ENCODE measurements around the gene DHODH. TPM values are rescaled to one million over a fixed set of nuclear protein-coding genes. Genes with fewer than 3 reads are reported as not detected.
"Not testable (repeated sequence)": the region's sequence is repeated elsewhere in the genome, so short reads cannot be mapped to it uniquely, and the experiment has no call there.

The DHODH gene
- polyA plus RNA-seq, 1 donor from 2014 or later, result 3.8 TPM

- Histone ChIP-seq H3K36me3 (ENCODE audit: insufficient read depth, low read length) (no peaks in the 10 kb centered on the region), H3K79me2 (replicated peaks; ENCODE audit: insufficient read depth, low read length) (no peaks in the 10 kb centered on the region), H4K20me1 (ENCODE audit: insufficient read depth) (no peaks in the 10 kb centered on the region), H3K9ac (ENCODE audit: low read length) (no peak overlapping the region), H3K4me3 (ENCODE audit: low read length) (no peak overlapping the region), H3F3A (ENCODE audit: insufficient read depth, low read length, poor library complexity, severe bottlenecking) (no peaks in the 10 kb centered on the region), H3K9me3 (ENCODE audit: low read length) (no peaks in the 10 kb centered on the region), H3K4me2 (ENCODE audit: low read length) (no peak overlapping the region), H3K27me3 (ENCODE audit: insufficient read depth, low read depth, low read length) (no peaks in the 10 kb centered on the region), H3K9me2 (ENCODE audit: insufficient read depth, low read length) (no peaks in the 10 kb centered on the region), H3K27ac (ENCODE audit: low read length) (no peak overlapping the region), H2AFZ (ENCODE audit: low read depth, low read length) (no peak overlapping the region)
- TF ChIP-seq POLR2AphosphoS5 (IDR thresholded peaks at IDR 0.05), result no peak
- TF ChIP-seq, protein P1, sequence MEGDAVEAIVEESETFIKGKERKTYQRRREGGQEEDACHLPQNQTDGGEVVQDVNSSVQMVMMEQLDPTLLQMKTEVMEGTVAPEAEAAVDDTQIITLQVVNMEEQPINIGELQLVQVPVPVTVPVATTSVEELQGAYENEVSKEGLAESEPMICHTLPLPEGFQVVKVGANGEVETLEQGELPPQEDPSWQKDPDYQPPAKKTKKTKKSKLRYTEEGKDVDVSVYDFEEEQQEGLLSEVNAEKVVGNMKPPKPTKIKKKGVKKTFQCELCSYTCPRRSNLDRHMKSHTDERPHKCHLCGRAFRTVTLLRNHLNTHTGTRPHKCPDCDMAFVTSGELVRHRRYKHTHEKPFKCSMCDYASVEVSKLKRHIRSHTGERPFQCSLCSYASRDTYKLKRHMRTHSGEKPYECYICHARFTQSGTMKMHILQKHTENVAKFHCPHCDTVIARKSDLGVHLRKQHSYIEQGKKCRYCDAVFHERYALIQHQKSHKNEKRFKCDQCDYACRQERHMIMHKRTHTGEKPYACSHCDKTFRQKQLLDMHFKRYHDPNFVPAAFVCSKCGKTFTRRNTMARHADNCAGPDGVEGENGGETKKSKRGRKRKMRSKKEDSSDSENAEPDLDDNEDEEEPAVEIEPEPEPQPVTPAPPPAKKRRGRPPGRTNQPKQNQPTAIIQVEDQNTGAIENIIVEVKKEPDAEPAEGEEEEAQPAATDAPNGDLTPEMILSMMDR (IDR thresholded peaks at IDR 0.05; ENCODE audit: poor library complexity, severe bottlenecking), result no peak
- TF ChIP-seq REST (IDR thresholded peaks at IDR 0.05; ENCODE audit: borderline replicate concordance), result no peak
- TF ChIP-seq EZH2 (IDR thresholded peaks at IDR 0.05; ENCODE audit: borderline replicate concordance, insufficient read depth, low read length, poor library complexity, severe bottlenecking), result no peak
- no peak for TF ChIP-seq RAD21 (conservative IDR thresholded peaks at IDR 0.05)
- TF ChIP-seq TAF1 (IDR thresholded peaks at IDR 0.05; ENCODE audit: low read depth), result no peak
- TF ChIP-seq EP300 (conservative IDR thresholded peaks at IDR 0.05; ENCODE audit: poor library complexity, severe bottlenecking), result no peak
- no peak for TF ChIP-seq SMC3 (conservative IDR thresholded peaks at IDR 0.05; ENCODE audit: poor library complexity)
- no peak for TF ChIP-seq MXI1 (conservative IDR thresholded peaks at IDR 0.05; ENCODE audit: poor library complexity, severe bottlenecking)
These were observed 22.4 kb upstream of the DHODH start for GRCh38 chr16:71986131-71986530.

GRCh38 chr16:71995038-71995437 is 13.5 kb upstream of the DHODH start:
- Histone ChIP-seq H4K20me1 (ENCODE audit: insufficient read depth) (no peaks in the 10 kb centered on the region), H3K9me2 (ENCODE audit: insufficient read depth, low read length) (no peaks in the 10 kb centered on the region), H3K79me2 (replicated peaks; ENCODE audit: insufficient read depth, low read length) (no peaks in the 10 kb centered on the region), H3K36me3 (ENCODE audit: insufficient read depth, low read length) (no peaks in the 10 kb centered on the region), H3K27me3 (ENCODE audit: insufficient read depth, low read depth, low read length) (no peaks in the 10 kb centered on the region), H3K9ac (ENCODE audit: low read length) (no peak overlapping the region), H3F3A (ENCODE audit: insufficient read depth, low read length, poor library complexity, severe bottlenecking) (no peaks in the 10 kb centered on the region), H3K4me2 (ENCODE audit: low read length) (no peak overlapping the region), H3K9me3 (ENCODE audit: low read length) (no peaks in the 10 kb centered on the region), H3K27ac (ENCODE audit: low read length) (no peak overlapping the region), H2AFZ (ENCODE audit: low read depth, low read length) (no peak overlapping the region), H3K4me3 (ENCODE audit: low read length) (no peak overlapping the region)
- TF ChIP-seq TAF1 (IDR thresholded peaks at IDR 0.05; ENCODE audit: low read depth) (no peak), REST (IDR thresholded peaks at IDR 0.05; ENCODE audit: borderline replicate concordance) (no peak), EP300 (conservative IDR thresholded peaks at IDR 0.05; ENCODE audit: poor library complexity, severe bottlenecking) (no peak), SMC3 (conservative IDR thresholded peaks at IDR 0.05; ENCODE audit: poor library complexity) (no peak), RAD21 (conservative IDR thresholded peaks at IDR 0.05) (no peak), EZH2 (IDR thresholded peaks at IDR 0.05; ENCODE audit: borderline replicate concordance, insufficient read depth, low read length, poor library complexity, severe bottlenecking) (no peak), POLR2AphosphoS5 (IDR thresholded peaks at IDR 0.05) (no peak), MXI1 (conservative IDR thresholded peaks at IDR 0.05; ENCODE audit: poor library complexity, severe bottlenecking) (no peak)
- TF ChIP-seq, protein P1 (IDR thresholded peaks at IDR 0.05; ENCODE audit: poor library complexity, severe bottlenecking), result no peak

DNA sequence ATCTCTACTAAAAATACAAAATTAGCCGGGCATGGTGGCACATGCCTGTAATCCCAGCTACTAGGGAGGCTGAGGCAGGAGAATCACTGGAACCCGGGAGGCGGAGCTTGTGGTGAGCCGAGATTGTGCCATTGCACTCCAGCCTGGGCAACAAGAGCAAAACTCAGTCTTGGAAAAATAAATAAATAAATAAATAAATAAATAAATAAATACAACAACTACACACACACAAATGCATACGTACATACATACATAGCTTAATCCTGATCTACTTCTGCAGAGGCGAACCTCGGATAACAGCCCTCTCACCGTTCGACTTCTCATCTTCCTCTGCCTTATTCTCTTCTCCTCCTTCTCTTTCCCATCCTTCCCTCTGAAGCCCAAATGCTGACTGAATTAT is 11.0 kb upstream of the DHODH start:
- not testable (repeated sequence) for H3K27me3 ChIP-seq (ENCODE audit: insufficient read depth, low read depth, low read length); H3F3A ChIP-seq (ENCODE audit: insufficient read depth, low read length, poor library complexity, severe bottlenecking); H3K4me2 ChIP-seq (ENCODE audit: low read length); H3K79me2 ChIP-seq (replicated peaks; ENCODE audit: insufficient read depth, low read length); H3K27ac ChIP-seq (ENCODE audit: low read length); H3K36me3 ChIP-seq (ENCODE audit: insufficient read depth, low read length); H3K9me3 ChIP-seq (ENCODE audit: low read length); H2AFZ ChIP-seq (ENCODE audit: low read depth, low read length); H3K9me2 ChIP-seq (ENCODE audit: insufficient read depth, low read length); H3K9ac ChIP-seq (ENCODE audit: low read length); H4K20me1 ChIP-seq (ENCODE audit: insufficient read depth); H3K4me3 ChIP-seq (ENCODE audit: low read length)
